H1 (cell line): ENCODE measurements around the gene TYW5. TPM values are rescaled to one million over a fixed set of nuclear protein-coding genes. Genes with fewer than 3 reads are reported as not detected.

Experiments used
- CEBPB ChIP-seq: IDR thresholded peaks from 2 replicates; pipeline ENCODE4 v1.6.1; 2012; ENCODE audit warnings: low read depth, low read length
- NRF1 ChIP-seq: IDR thresholded peaks from 2 replicates; pipeline ENCODE4 v1.6.1; 2011; ENCODE audit warnings: mild to moderate bottlenecking, low read depth, low read length, improper control_type of control experiment
- POLR2A ChIP-seq, 2 experiments: IDR thresholded peaks; 1 replicate in 1 of 2; 2 replicates in 1 of 2; pipeline ENCODE4 v1.6.1; 2011; ENCODE audit warnings: low read depth in 2 of 2, low read length in 2 of 2, mild to moderate bottlenecking in 2 of 2; ENCODE audit errors: control extremely low read depth in 1 of 2
- RXRA ChIP-seq: IDR thresholded peaks from 2 replicates; pipeline ENCODE4 v1.6.1; 2011; ENCODE audit warnings: low read depth, mild to moderate bottlenecking, low read length, moderate library complexity; ENCODE audit not compliant: insufficient read depth
- TCF12 ChIP-seq: IDR thresholded peaks from 2 replicates; pipeline ENCODE4 v1.6.1; 2011; ENCODE audit warnings: low read depth, mild to moderate bottlenecking, low read length
- polyA plus RNA-seq, 7 experiments: library from polyadenylated mRNA; depleted of rRNA in 3 of 7; stranded (reverse) in 5 of 7; unstranded in 2 of 7; fragments of >200 nt in 5 of 7; fragments of 200-250 nt in 2 of 7; gene quantifications; 1 replicate in 5 of 7; 2 replicates in 1 of 7; 4 replicates in 1 of 7; pipeline versions ENCODE4 v1.2.1 to v1.2.3, GENCODE V29; 2011 to 2013; ENCODE audit warnings: missing spikeins in 2 of 7, mixed read lengths in 2 of 7
- total RNA-seq: library from RNA; stranded (reverse); fragmentation: NEBNext Ultra II Directional; extraction: Animal tissue kit (Norgen Biotek cat#: 25700); gene quantifications from 2 replicates; pipeline ENCODE4 v1.2.1, GENCODE V29; 2021

Gene TYW5
- total and polyA plus RNA-seq, 2 of the 8 experiments (the other 6 are each of a cell fraction or from before 2014, with no cell fraction given), result 5.4 to 11.3 TPM

GRCh38 chr2:199982126-199982843 is 27.0 kb upstream of the TYW5 start (continued):
- TF ChIP-seq POLR2A (IDR thresholded peaks at IDR 0.05; ENCODE audit: control extremely low read depth in 1 of 2, low read depth in 2 of 2, low read length in 2 of 2) (no peak), RXRA (no peak), CEBPB (no peak), NRF1 (no peak), TCF12 (no peak)
- TF ChIP-seq, all 59 proteins: peak for 0
